ENCODE measurements around the gene CDH4.

The CDH4 gene

DNA sequence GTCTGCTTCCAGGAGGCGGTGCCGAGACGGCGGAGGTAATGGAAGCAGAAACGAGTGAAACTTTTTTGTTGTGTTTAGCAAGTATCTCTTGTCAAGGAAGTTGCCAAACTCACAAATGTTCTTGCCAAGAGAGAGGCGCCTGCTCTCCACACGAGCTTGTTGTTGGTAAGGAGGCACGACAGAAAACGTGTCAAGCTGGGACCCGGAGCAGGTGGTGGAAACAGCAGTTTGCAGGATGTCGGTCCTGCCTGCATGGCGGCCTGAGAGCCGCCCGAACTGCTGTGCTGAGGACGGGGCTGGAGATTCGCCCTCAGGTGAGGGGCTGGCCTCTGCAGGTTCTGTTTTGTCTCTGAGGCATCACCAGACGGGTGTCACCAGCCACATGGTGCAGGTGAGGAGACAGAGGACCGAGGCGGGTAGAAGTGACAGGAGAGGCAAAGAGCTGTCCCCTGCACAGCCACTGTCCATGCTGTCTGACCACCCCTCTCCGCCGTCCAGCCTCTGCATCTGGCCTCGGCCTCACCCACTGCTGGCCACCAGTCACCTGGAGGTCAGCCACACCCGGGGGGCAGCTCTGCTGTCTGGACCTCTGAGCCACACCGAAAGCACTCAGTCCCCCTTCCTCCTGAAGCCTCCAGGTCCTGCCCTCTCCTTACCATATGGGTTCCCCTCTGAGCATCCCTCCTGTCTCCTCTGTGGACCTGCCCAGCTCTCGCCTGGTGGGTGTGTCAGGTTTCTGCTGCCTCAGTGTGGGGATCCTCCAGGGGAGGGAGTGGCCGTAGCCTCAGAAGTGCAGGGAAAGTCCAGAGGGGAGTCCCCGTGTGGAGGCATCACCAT, 552.1 kb downstream of the CDH4 start:
- DNase-seq (ENCODE audit: low read depth in 2 of 2), result no peak

DNA sequence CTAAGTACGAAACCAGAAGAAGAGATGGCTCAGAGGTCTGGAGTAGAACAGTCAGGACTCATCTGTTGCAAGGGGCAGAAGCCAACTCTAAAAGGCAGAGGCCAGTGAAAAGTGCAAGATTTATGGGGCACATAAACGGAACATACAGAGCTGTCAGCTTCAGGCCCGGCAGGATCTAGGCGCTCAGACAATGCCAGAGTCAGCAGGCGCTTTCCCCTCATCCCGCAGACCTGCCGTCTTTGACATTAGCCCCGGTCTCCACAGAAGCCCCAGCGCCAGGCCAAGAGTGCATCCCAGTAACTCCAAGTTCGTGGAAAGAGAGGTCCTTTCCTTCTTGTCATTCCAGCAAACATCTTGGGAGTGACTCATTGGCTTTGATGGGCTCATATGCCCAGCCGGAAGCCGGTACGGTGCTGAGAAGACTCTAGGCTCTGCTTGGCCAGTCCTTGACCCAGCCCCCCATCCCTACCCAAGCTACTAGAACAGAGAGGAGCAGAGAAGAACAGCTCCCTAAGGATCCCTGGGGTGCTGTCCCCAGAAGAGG, 552.8 kb downstream of the CDH4 start:
- DNase-seq (ENCODE audit: low read depth in 2 of 2), result no peak

GRCh38 chr20:61805365-61805764, 553.3 kb downstream of the CDH4 start:
- no peak for DNase-seq (ENCODE audit: low read depth in 2 of 2)

- no peak for DNase-seq (ENCODE audit: low read depth in 2 of 2)
Observed at GRCh38 chr20:61805781-61806180, 553.7 kb downstream of the CDH4 start.

DNA sequence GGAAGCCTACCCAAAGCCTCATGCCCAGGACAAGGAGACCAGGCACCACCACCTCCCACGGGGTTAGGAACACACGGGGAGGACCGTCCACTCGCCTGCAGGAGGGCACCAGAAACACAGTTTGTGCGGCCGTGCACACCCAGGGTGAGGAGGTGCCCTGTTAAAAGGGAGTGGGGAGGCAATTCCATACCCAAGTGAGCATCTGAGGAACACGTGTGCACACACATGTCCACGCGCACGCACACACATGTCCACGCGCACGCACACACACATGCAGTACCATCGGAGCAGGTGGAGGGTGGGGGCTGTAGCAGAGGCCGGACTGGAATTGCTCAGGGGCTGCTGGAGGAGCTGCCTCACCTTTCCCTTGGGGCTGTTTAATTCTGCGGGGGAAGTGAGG, 554.3 kb downstream of the CDH4 start:
- no peak for DNase-seq (ENCODE audit: low read depth in 2 of 2)

DNA sequence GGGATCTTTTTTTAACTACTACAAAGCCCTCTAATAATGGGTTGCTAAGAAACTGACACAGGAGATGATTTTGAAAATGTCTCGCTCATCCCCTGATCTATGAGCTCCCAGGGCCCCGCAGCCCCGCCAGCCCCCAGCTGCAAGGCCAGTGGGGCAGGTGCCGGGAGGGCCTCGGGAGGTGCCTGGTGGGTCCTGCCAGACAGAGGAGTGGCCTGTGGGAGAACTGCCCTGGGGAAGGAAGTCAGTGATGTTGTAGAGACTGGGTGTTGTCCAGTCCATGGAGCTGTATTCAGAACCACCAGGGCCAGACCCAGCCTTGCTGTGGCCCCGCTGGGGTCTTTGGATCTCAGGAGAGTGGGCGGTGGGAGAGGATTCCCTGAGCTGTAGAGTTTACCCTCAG, 554.9 kb downstream of the CDH4 start:
- DNase-seq (ENCODE audit: low read depth in 2 of 2), result no peak

DNA sequence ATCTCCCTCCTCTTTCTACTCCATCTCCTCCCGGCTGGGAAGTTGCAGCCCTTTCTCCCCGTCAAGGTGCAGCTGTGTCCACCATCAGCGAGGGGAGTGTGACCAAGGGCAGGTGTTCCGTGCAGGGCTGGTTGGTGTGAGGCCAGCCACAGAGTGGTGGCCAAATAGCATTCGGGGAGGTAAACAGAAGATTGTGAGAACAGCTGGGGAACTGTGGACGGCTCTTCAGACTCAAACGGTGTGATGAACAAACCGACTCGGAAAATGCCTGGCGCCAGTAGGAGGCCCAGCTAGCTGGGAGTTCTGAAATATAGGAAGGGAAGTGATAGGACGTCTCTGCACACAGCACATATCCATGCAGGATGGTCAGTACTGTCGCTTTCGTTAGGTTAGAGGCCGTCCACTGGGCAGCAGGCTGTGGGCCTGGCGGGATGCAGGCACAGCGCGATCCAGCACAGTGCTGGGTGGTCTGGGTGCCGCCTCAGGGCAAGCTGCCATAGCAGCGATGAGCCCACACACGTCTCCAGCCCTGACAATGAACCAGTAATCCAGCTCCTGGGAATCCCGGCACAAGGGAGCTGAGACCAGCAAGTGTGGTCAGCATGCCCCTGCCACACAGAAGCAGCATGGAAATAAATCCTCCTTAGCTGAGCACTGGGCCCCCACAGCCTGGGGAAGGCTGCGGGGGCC, 555.6 kb downstream of the CDH4 start:
- DNase-seq (ENCODE audit: low read depth in 2 of 2), result no peak

DNA sequence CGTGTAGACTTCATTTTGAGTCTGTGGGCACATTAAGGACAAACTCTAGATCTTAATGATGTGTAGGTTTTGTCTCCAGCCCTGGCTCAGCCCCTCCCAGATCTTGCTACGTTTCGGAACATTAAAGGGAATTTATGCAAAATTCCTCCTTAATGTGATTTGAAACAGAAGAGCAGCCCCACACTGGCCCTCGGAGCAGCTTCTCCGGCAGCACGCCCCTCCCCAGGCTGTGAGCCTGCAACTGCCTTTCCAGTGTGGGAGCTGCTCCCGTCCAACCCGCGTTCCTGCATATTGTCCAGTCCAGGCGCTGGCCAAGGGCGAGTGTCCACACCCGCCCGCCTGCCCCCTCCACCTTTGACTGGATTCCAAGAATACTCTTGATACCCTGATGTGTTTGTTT, 556.4 kb downstream of the CDH4 start:
- DNase-seq (ENCODE audit: low read depth in 2 of 2), result no peak

DNA sequence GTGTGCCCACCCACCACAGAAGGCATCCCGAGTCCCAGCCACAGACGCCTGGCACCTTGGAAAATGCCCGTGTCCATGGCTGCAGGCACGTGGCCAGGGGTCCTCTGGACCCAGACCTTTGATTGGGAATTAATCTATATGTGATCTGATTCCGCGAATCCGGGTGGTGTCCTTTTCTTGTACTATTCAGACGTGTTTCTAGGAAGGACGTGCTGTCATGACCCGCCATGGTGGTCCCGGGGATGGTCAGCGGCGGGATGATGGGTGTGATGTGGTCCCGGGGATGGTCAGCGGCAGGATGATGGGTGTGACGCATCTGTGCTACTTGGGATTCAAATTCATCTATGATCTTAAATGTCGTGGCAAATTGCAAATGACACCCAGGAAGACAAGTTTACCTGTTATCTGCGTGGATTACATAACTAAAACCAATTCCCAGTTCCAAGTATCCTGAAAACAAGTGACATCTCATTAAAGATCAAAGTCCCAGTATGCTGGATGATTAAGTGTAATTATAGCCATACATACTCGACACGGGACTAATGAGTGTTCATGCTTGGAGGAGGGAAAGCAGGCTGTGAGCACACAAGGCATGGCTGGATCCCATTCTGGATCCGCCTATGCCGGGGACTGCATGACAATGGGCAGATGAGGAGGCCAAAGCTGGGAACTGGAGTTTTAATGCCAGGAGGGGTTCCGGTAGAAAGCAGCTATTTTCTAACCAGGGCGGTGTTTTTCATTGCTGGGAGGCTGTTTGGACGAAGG, 557.1 kb downstream of the CDH4 start:
- DNase-seq (ENCODE audit: low read depth in 2 of 2), result no peak

DNA sequence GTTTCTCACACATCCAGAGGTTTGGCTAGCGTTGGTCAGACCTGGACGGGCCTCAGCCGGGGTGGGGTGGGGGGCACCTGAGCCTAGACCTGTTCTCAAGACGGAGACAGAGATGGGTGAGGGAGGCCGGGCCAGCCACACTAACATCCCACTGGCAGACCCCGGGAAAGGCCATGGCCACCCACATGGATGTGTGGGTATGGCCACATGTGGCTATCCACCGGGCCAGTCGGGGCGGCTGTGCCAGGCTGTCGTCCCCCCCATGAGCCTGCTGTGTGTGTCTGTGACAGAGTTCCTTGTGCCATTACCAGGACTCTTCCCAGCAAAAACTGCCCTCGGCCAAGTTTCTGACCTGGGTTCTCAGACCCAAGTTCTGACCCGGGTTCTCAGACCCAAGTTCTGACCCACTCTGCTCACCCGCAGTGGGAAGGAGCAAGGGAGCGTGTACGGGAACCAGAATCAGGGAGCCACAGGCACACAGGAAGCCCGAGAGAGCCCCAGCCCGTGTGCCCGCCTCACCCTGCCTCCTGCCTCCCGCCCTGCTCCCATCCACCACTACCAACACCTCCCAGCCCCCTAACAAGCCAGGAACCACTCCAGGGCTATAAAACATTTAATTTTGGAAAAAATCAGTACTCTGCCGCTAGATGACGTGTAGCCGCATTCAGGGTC, 558.1 kb downstream of the CDH4 start:
- DNase-seq (ENCODE audit: low read depth in 2 of 2), result no peak

- no peak for DNase-seq (ENCODE audit: low read depth in 2 of 2)
Observed at GRCh38 chr20:61810738-61811135, 558.7 kb downstream of the CDH4 start.

- DNase-seq (ENCODE audit: low read depth in 2 of 2), result no peak
Observed at GRCh38 chr20:61811166-61811565, 559.1 kb downstream of the CDH4 start.

DNA sequence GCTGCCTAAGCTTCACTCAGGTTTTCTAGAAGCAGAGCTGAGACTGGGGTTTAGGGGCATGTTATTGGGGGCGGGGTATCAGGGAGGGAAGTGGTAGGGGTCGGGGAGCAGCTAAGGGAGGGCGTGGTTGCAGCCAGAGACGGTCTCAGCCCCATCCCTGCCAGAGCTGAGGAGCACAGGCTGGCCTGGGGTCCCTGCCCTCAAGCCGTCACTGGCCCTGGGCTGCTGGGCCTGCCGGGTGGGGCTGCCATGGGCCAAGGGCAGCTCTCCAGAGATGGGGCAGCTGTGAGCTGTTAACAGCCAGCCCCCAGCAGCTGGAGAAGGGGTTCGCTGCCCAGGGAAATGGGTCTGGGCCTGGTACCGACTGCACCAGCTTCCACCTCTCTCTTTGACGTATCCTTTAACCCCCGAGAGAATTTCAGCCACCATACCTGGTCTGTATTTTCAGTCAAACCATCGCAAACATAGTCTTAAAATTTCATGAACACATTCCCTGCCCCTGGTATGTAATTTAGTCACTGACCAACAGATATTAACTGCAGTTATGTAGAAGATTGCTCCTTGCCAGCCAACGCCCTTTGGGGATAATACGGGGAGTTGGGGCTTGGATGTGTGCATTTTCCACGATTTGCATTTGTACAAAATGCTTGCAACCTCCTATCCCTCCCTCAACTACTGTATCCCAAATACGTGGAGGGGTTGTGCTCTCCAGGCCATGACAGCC, 560.2 kb downstream of the CDH4 start:
- DNase-seq (ENCODE audit: low read depth in 2 of 2), result no peak

GRCh38 chr20:61812845-61813485, 560.9 kb downstream of the CDH4 start:
- DNase-seq (ENCODE audit: low read depth in 2 of 2), result no peak

DNA sequence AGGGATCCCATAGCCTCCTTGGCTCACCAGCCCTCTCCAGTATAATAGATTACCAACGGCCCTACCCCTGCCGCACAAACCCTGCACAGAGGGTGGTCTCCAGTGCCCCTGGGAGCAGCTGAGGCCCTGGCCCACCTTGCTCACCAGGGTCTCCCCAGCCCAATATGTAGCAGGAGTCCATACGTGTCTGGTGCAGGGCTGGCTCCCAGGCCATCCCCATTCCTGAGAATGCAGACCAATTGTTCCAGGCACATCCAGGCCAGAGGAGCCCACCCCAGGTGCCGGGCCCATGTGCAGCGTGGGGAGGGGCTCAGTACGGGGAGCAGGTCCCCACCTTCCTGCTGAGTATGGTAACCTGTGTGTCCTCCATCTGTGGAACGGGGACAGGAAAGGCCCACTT, 561.7 kb downstream of the CDH4 start:
- DNase-seq (ENCODE audit: low read depth in 2 of 2), result no peak

DNA sequence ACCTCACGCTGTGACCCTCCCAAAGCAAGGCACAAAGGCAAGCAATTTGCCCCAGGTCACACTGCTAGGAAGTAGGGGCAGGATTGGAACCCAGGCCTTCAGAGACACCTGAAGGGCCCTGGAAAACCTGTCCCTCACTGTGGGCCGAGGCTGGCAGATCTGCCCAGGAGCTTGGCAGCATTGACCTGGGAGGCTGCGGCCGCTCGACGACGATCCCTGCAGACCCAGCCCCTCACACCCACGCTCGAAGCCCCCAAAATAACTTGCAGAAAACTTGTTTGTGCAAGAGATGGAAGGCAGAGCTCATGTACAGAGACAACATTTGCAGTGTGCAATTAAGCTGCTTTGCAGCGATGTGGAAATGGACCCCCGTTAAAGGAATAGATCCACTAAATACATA, 562.2 kb downstream of the CDH4 start:
- no peak for DNase-seq (ENCODE audit: low read depth in 2 of 2)

DNA sequence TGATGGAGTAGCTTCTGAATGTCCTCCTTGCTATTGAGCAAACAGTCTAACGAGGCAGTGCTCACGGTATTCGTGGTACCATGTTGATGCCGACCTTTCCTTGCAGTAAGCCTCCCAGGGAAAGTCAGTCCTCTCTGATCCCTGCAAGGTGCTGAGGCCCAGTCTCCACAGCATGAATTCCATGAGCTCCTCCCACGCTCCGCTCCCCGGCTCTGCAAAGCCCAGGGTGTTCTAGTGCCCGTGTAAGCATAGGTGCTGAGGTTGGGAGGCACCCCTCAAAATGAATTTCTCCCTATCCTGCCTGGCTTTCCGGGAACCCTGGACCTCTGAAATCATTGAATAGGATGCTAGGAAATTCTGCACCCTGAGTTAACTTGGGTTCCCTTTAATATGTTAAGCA, 562.7 kb downstream of the CDH4 start:
- no peak for DNase-seq (ENCODE audit: low read depth in 2 of 2)

GRCh38 chr20:61815176-61815575, 563.1 kb downstream of the CDH4 start:
- DNase-seq (ENCODE audit: low read depth in 2 of 2), result no peak

- no peak for DNase-seq (ENCODE audit: low read depth in 2 of 2)
Observed at GRCh38 chr20:61815678-61816077, 563.6 kb downstream of the CDH4 start.

- DNase-seq (ENCODE audit: low read depth in 2 of 2), result no peak
Observed at GRCh38 chr20:61816606-61817460, 564.8 kb downstream of the CDH4 start.

All from stimulated activated CD4-positive, alpha-beta T cell treated with anti-CD3 and anti-CD28 coated beads, Interleukin-4, amount 100 ng/mL, for 48 hours (primary cell).